ENCODE measurements around the gene CPED1. TPM values are rescaled to one million over a fixed set of nuclear protein-coding genes. Genes with fewer than 3 reads are reported as not detected.
"Not testable (repeated sequence)": the region's sequence is repeated elsewhere in the genome, so short reads cannot be mapped to it uniquely, and the experiment has no call there.

CPED1 gene
- total and polyA plus RNA-seq, 4 experiments from 2014 or later, result 0.32 TPM; not detected in 3

DNA sequence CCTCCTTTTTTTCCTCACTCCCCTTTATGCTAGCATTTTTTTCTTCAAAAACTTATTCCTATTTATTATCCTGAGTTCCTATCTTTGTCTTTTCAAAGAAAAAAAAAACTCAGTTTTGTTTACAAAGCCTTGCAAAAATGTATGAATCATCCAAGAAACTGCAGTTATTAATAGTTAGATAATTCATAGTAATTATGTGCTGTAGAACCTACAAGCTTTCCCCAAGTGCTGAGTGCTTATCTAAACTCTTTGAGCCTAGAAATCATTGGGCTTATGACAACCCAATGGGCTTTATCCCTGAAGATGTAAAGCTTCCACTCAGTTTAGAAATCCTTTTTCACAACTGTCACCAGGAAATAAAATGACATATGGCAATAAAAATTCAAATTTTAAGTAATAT lies 194.4 kb downstream of the CPED1 start:
- Mint-ChIP-seq H3K4me3 (no peak overlapping the region), H3K36me3 (no peaks in the 10 kb centered on the region), H3K4me1 (peaks cover 0 to 9% (median 3%) of the 10 kb centered on the region in 4 donors), H3K27ac (no peak overlapping the region), H3K9me3 (no peaks in the 10 kb centered on the region), H3K27me3 (peaks cover 0 to 4% of the 10 kb centered on the region in 2 donors)
- no peak for DNase-seq
- Histone ChIP-seq H3K9me3 (ENCODE audit: control insufficient read depth in 1 of 2, low read length in 2 of 2) (no peaks in the 10 kb centered on the region), H3K36me3 (ENCODE audit: insufficient read depth, low read length) (no peaks in the 10 kb centered on the region), H3K4me1 (ENCODE audit: insufficient read depth, low read length) (no peaks in the 10 kb centered on the region), H3K4me3 (ENCODE audit: low read length in 2 of 2) (no peak overlapping the region), H3K27me3 (ENCODE audit: insufficient read depth, low read length) (no peaks in the 10 kb centered on the region), H3K27ac (ENCODE audit: low read depth, low read length) (no peak overlapping the region)
- ChIA-PET CTCF (ENCODE audit: partially characterized antibody) (no interaction called here), POLR2A (ENCODE audit: partially characterized antibody) (no interaction called here)
- intact Hi-C loops (cut with micrococcal nuclease), result no loop called here

DNA sequence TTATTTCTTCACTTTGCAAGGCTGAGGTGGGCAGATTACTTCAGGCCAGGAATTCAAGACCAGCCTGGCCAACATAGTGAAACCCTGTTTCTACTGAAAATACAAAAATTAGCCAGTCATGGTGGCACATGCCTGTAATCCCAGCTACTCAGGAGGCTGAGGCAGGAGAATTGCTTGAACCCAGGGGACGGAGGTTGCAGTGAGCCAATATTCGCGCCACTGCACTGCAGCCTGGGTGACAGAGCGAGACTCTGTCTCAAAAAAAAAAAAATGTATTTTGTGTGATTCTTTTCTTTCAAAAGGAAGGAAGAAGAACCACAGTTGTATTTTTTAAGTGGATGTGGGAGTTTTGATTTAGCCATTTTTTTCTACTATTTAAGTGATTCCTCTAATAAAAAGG lies 195.4 kb downstream of the CPED1 start:
- H3K4me3 Mint-ChIP-seq; H3K36me3 ChIP-seq (ENCODE audit: insufficient read depth, low read length); DNase-seq; H3K9me3 ChIP-seq (ENCODE audit: control insufficient read depth in 1 of 2, low read length in 2 of 2); H3K4me1 Mint-ChIP-seq; H3K9me3 Mint-ChIP-seq; intact Hi-C loops (cut with micrococcal nuclease); H3K4me1 ChIP-seq (ENCODE audit: insufficient read depth, low read length); H3K27ac Mint-ChIP-seq; H3K27me3 Mint-ChIP-seq; CTCF ChIA-PET (ENCODE audit: partially characterized antibody); H3K27me3 ChIP-seq (ENCODE audit: insufficient read depth, low read length); H3K4me3 ChIP-seq (ENCODE audit: low read length in 2 of 2); H3K27ac ChIP-seq (ENCODE audit: low read depth, low read length); H3K36me3 Mint-ChIP-seq; POLR2A ChIA-PET (ENCODE audit: partially characterized antibody): not testable (repeated sequence)

- no peaks in the 10 kb centered on the region for H3K9me3 ChIP-seq (ENCODE audit: control insufficient read depth in 1 of 2, low read length in 2 of 2)
- DNase-seq, result no peak
- no peak overlapping the region for H3K4me3 Mint-ChIP-seq
- intact Hi-C loops (cut with micrococcal nuclease), result no loop called here
- H3K4me1 ChIP-seq (ENCODE audit: insufficient read depth, low read length), result no peaks in the 10 kb centered on the region
- no peaks in the 10 kb centered on the region for H3K4me1 Mint-ChIP-seq
- no peaks in the 10 kb centered on the region for H3K36me3 ChIP-seq (ENCODE audit: insufficient read depth, low read length)
- no peak overlapping the region for H3K27ac ChIP-seq (ENCODE audit: low read depth, low read length)
- CTCF ChIA-PET (ENCODE audit: partially characterized antibody), result no interaction called here
- peaks cover 0 to 2% (median 0%) of the 10 kb centered on the region in 8 donors for H3K9me3 Mint-ChIP-seq
- POLR2A ChIA-PET (ENCODE audit: partially characterized antibody), result no interaction called here
- H3K27me3 Mint-ChIP-seq, result peaks cover 5 to 6% of the 10 kb centered on the region in 2 donors
- H3K27me3 ChIP-seq (ENCODE audit: insufficient read depth, low read length), result no peaks in the 10 kb centered on the region
- H3K4me3 ChIP-seq (ENCODE audit: low read length in 2 of 2), result no peak overlapping the region
- H3K27ac Mint-ChIP-seq, result no peak overlapping the region
- no peaks in the 10 kb centered on the region for H3K36me3 Mint-ChIP-seq
These were observed 198.2 kb downstream of the CPED1 start for GRCh38 chr7:121186746-121187145.

DNA sequence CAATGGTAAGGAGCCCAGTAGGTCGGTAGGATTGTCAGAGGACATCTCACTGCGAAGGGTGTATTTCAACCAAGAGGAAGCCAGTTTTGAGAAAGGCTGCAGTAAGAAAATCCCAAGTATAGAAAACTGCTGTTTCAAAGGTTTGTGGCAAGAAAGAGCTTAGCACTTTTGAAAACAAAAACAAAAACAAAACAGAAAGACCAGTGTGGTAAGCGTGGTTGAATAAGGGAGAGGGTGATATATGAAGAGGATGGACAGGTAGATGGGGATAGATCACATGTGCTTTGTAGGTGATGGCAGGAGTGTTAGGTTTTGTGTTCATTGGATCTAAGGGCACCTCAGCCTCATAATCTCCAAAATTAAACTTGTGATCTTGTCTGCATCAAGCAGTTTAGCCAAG lies 198.7 kb downstream of the CPED1 start:
- ChIA-PET CTCF (ENCODE audit: partially characterized antibody) (no interaction called here), POLR2A (ENCODE audit: partially characterized antibody) (no interaction called here)

GRCh38 chr7:121187676-121188075 lies 199.2 kb downstream of the CPED1 start:
- no peak overlapping the region for H3K4me3 ChIP-seq (ENCODE audit: low read length in 2 of 2)
- no peak overlapping the region for H3K27ac Mint-ChIP-seq
- peaks cover 5 to 6% of the 10 kb centered on the region in 2 donors for H3K27me3 Mint-ChIP-seq
- no peak overlapping the region for H3K27ac ChIP-seq (ENCODE audit: low read depth, low read length)
- no peaks in the 10 kb centered on the region for H3K36me3 ChIP-seq (ENCODE audit: insufficient read depth, low read length)
- H3K36me3 Mint-ChIP-seq, result no peaks in the 10 kb centered on the region
- ChIA-PET CTCF (ENCODE audit: partially characterized antibody) (no interaction called here), POLR2A (ENCODE audit: partially characterized antibody) (no interaction called here)
- intact Hi-C loops (cut with micrococcal nuclease), result no loop called here
- H3K4me1 ChIP-seq (ENCODE audit: insufficient read depth, low read length), result no peaks in the 10 kb centered on the region
- no peaks in the 10 kb centered on the region for H3K9me3 ChIP-seq (ENCODE audit: control insufficient read depth in 1 of 2, low read length in 2 of 2)
- no peak for DNase-seq
- no peaks in the 10 kb centered on the region for H3K4me1 Mint-ChIP-seq
- H3K9me3 Mint-ChIP-seq, result peaks cover 0 to 2% (median 0%) of the 10 kb centered on the region in 8 donors
- no peaks in the 10 kb centered on the region for H3K27me3 ChIP-seq (ENCODE audit: insufficient read depth, low read length)
- no peak overlapping the region for H3K4me3 Mint-ChIP-seq

More for the DNA sequence above, 198.7 kb downstream of the CPED1 start:
- Mint-ChIP-seq H3K4me3 (no peak overlapping the region), H3K27me3 (peaks cover 5 to 6% of the 10 kb centered on the region in 2 donors), H3K27ac (no peak overlapping the region), H3K4me1 (no peaks in the 10 kb centered on the region), H3K9me3 (peaks cover 0 to 2% (median 0%) of the 10 kb centered on the region in 8 donors), H3K36me3 (no peaks in the 10 kb centered on the region)
- H3K27ac ChIP-seq (ENCODE audit: low read depth, low read length), result no peak overlapping the region
- H3K36me3 ChIP-seq (ENCODE audit: insufficient read depth, low read length), result no peaks in the 10 kb centered on the region
- no peak for DNase-seq
- intact Hi-C loops (cut with micrococcal nuclease), result no loop called here
- no peaks in the 10 kb centered on the region for H3K9me3 ChIP-seq (ENCODE audit: control insufficient read depth in 1 of 2, low read length in 2 of 2)
- no peaks in the 10 kb centered on the region for H3K27me3 ChIP-seq (ENCODE audit: insufficient read depth, low read length)
- no peak overlapping the region for H3K4me3 ChIP-seq (ENCODE audit: low read length in 2 of 2)
- H3K4me1 ChIP-seq (ENCODE audit: insufficient read depth, low read length), result no peaks in the 10 kb centered on the region

GRCh38 chr7:121192834-121193233 lies 204.3 kb downstream of the CPED1 start:
- H3K4me3 Mint-ChIP-seq, result no peak overlapping the region
- H3K27ac ChIP-seq (ENCODE audit: low read depth, low read length), result no peak overlapping the region
- intact Hi-C loops (cut with micrococcal nuclease), result no loop called here
- peaks cover 0 to 2% (median 0%) of the 10 kb centered on the region in 8 donors for H3K9me3 Mint-ChIP-seq
- H3K27me3 ChIP-seq (ENCODE audit: insufficient read depth, low read length), result no peaks in the 10 kb centered on the region
- H3K4me3 ChIP-seq (ENCODE audit: low read length in 2 of 2), result no peak overlapping the region
- peaks cover 4 to 5% of the 10 kb centered on the region in 2 donors for H3K27me3 Mint-ChIP-seq
- H3K9me3 ChIP-seq (ENCODE audit: control insufficient read depth in 1 of 2, low read length in 2 of 2), result no peaks in the 10 kb centered on the region
- H3K4me1 Mint-ChIP-seq, result no peaks in the 10 kb centered on the region
- POLR2A ChIA-PET (ENCODE audit: partially characterized antibody), result no interaction called here
- no peaks in the 10 kb centered on the region for H3K4me1 ChIP-seq (ENCODE audit: insufficient read depth, low read length)
- H3K27ac Mint-ChIP-seq, result no peak overlapping the region
- no peak for DNase-seq
- no peaks in the 10 kb centered on the region for H3K36me3 Mint-ChIP-seq
- CTCF ChIA-PET (ENCODE audit: partially characterized antibody), result no interaction called here
- no peaks in the 10 kb centered on the region for H3K36me3 ChIP-seq (ENCODE audit: insufficient read depth, low read length)

DNA sequence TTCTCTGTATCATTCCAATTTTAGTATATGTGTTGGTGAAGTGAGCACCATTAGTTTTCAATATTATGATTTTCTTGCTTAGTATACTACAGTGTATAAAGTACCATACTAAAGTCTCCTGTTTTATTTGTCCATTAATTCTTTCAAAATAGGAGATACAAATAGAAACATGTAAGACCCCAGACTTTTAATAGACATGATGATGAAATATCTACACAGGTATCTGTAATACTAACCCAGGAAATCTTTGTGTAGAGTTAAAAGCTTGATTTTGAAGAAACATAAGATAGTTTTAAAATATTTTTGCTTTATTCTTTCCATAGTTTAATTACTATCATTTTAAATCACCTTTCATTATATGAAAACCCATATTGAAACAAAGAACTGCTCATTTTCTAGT lies 206.5 kb downstream of the CPED1 start:
- Histone ChIP-seq H3K4me1 (ENCODE audit: insufficient read depth, low read length) (no peaks in the 10 kb centered on the region), H3K4me3 (ENCODE audit: low read length in 2 of 2) (no peak overlapping the region), H3K27me3 (ENCODE audit: insufficient read depth, low read length) (no peaks in the 10 kb centered on the region), H3K9me3 (ENCODE audit: control insufficient read depth in 1 of 2, low read length in 2 of 2) (no peaks in the 10 kb centered on the region), H3K27ac (ENCODE audit: low read depth, low read length) (no peak overlapping the region), H3K36me3 (ENCODE audit: insufficient read depth, low read length) (no peaks in the 10 kb centered on the region)
- DNase-seq, result no peak
- no peak overlapping the region for H3K27ac Mint-ChIP-seq
- no peaks in the 10 kb centered on the region for H3K4me1 Mint-ChIP-seq
- peaks cover 6 to 10% of the 10 kb centered on the region in 2 donors for H3K27me3 Mint-ChIP-seq
- ChIA-PET CTCF (ENCODE audit: partially characterized antibody) (no interaction called here), POLR2A (ENCODE audit: partially characterized antibody) (no interaction called here)
- no peak overlapping the region for H3K4me3 Mint-ChIP-seq
- H3K36me3 Mint-ChIP-seq, result no peaks in the 10 kb centered on the region
- intact Hi-C loops (cut with micrococcal nuclease), result no loop called here
- H3K9me3 Mint-ChIP-seq, result no peaks in the 10 kb centered on the region

DNA sequence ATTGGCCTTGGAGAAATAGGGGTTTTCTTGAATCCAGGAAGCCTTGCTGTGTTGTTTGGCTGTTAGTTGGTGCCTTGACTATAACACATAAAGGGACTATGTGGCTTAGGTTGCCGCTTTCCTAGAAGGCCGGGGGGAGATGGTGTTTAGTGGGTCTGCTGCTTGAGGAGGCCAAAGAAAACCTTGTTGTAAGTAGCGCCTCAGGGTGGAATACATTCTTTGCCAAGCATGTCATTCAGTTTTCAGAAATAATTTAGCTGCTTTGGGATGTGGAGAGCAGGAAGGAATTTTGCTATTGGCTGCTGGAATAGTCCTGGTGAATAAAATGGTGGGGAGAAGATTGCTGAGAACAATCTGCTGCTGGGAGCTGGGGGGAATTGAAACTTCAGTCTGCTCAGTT lies 207.4 kb downstream of the CPED1 start:
- Mint-ChIP-seq H3K4me3 (no peak overlapping the region), H3K27me3 (peaks cover 7 to 10% of the 10 kb centered on the region in 2 donors), H3K9me3 (no peaks in the 10 kb centered on the region), H3K27ac (no peak overlapping the region), H3K4me1 (no peaks in the 10 kb centered on the region), H3K36me3 (no peaks in the 10 kb centered on the region)
- DNase-seq, result no peak
- H3K27ac ChIP-seq (ENCODE audit: low read depth, low read length), result no peak overlapping the region
- POLR2A ChIA-PET (ENCODE audit: partially characterized antibody), result no interaction called here
- H3K4me3 ChIP-seq (ENCODE audit: low read length in 2 of 2), result no peak overlapping the region
- no peaks in the 10 kb centered on the region for H3K27me3 ChIP-seq (ENCODE audit: insufficient read depth, low read length)
- intact Hi-C loops (cut with micrococcal nuclease), result no loop called here
- H3K9me3 ChIP-seq (ENCODE audit: control insufficient read depth in 1 of 2, low read length in 2 of 2), result no peaks in the 10 kb centered on the region
- no peaks in the 10 kb centered on the region for H3K4me1 ChIP-seq (ENCODE audit: insufficient read depth, low read length)
- CTCF ChIA-PET (ENCODE audit: partially characterized antibody), result interaction anchor here (0.6 kb wide), 1 partner anchor 133 kb away, joined by 4 read pairs; no protein-coding TSS in a partner anchor
- no peaks in the 10 kb centered on the region for H3K36me3 ChIP-seq (ENCODE audit: insufficient read depth, low read length)
